GM19324 (cell line): ENCODE measurements around the gene SPANXA2.
"Not testable (repeated sequence)": the region's sequence is repeated elsewhere in the genome, so short reads cannot be mapped to it uniquely, and the experiment has no call there.

Experiments
- ATAC-seq: cut with Tn5 transposase; IDR thresholded peaks from one replicate; pipeline ENCODE4 v1.9.1; 2021; ENCODE audit warnings: mild to moderate bottlenecking, moderate library complexity; ENCODE audit not compliant: unreplicated experiment, low FRiP score

Gene SPANXA2, protein sequence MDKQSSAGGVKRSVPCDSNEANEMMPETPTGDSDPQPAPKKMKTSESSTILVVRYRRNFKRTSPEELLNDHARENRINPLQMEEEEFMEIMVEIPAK

DNA sequence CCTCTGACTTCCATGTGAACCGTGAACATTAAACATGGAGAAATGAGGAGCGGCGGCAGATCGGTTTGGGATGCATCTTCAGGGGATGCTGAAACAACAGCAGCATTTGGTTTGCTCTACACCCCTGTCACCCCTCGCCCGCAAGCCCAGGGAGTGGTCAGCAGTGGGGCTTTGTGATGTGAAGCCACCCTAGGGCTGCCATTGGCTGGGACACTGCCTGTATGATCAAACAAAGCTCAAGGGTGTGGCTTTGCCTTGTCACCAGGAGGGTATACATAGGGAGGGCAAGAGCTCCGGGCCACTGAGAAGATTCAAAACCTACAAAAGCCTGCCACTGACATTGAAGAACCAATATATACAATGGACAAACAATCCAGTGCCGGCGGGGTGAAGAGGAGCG, at the start of gene SPANXA2:
SPANXA2 (plus strand) TSS at position 301 of the 400 bp plus-strand sequence; CDS start at position 361, 60 bp downstream.
- not testable (repeated sequence) for ATAC-seq

DNA sequence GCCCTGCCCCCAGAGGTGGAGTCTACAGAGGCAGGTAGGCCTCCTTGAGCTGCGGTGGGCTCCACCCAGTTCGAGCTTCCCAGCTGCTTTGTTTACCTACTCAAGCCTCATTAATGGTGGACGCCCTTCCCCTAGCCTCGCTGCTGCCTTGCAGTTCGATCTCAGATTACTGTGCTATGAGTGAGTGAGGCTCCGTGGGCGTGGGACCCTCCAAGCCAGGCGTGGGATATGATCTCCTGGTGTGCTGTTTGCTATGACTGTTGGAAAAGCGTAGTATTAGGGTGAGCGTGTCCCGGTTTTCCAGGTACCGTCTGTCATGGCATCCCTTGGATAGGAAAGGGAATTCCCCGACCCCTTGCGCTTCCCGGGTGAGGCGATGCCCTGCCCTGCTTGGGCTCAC, 47.0 kb upstream of the SPANXA2 start:
- ATAC-seq: not testable (repeated sequence)

DNA sequence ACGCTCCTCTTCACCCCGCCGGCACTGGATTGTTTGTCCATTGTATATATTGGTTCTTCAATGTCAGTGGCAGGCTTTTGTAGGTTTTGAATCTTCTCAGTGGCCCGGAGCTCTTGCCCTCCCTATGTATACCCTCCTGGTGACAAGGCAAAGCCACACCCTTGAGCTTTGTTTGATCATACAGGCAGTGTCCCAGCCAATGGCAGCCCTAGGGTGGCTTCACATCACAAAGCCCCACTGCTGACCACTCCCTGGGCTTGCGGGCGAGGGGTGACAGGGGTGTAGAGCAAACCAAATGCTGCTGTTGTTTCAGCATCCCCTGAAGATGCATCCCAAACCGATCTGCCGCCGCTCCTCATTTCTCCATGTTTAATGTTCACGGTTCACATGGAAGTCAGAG, 4.9 kb upstream of the SPANXA2 start, which contains the start of gene SPANXA1:
SPANXA1 (minus strand) TSS at position 101 of the 400 bp plus-strand sequence; CDS start at position 41, 60 bp downstream.
- ATAC-seq: not testable (repeated sequence)

DNA sequence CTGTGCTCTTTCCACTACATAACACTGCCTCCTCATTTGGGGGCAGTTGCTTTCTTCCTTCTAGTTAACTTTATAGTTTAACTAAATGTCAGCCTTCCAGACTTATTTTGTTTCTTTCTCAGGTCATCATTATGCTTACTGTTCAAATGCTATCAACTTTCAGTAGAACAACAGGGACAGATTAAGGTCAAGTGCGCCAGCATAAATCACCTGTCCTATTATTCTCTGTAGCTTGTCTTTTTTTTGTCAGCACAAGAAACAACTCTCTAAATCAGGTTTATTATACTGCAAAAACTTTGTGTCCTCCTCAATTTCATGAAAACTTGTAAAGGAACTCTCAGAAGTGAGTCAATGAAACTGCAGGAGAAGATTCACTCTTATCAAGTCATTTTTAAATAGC, 19.6 kb downstream of the SPANXA2 start:
- no peak for ATAC-seq

DNA sequence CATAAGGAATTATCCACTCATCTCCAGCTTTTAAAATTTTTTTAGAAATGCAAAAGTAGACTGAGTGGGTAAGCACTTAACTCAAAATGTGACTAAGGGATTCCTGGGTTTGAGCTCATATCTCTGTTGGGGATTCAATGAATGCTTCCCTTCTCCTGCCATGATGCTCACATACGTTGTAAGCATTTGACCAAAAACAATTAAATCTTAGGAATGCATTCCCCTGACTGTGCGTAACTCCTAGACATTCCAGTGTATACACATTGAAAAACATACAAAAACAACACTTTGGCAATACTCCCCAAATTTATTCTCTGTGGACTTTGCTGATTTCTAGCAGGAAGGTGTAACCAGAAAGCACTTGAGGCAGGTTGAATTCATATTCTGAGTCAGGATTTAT, 29.8 kb downstream of the SPANXA2 start:
- ATAC-seq: no peak

DNA sequence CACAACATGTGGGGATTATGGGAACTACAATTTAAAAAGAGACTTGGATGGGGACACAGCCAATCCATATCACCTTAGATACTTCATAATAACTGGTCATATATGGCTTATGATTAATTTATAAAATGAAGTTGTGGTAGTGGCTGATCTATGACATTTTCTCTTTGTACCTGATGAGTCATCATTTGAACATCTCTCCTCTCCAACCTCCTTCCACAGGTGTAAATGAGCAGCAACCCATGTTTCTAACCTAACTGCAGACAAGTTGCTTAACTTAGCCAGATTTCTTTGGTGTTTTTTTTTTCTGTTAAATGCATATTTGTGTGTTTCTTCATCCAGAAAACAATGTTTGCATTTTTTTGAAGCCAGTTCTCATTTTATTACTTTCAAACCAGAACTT, 42.6 kb downstream of the SPANXA2 start:
- no peak for ATAC-seq

DNA sequence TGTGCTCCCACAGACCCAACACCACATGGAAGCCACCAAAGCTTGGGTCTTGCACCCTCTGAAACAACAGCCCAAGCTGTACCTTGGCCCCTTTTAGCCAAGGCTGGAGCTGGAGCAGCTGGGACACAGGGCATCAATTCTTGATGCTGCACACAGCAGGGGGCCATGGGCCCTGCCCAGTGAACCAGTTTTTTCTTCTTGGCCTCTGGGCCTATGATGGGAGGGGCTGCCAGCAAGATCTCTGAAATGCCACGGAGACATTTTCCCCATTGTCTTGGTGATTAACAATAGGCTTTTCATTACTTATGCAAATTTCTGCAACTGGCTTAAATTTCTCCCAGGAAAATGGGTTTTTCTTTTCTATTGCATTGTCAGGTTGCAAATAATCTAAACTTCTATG, 49.0 kb downstream of the SPANXA2 start:
- no peak for ATAC-seq
